HCT116 (cell line): ENCODE results near the gene HOTAIR. TPM values are rescaled to one million over a fixed set of nuclear protein-coding genes. Genes with fewer than 3 reads are reported as not detected.

Source experiments
- ATAC-seq: fragments of 200-7000 bp; cut with Tn5 transposase; 2 replicates; pipeline ENCODE4 v1.9.1; 2020; ENCODE audit warnings: mild to moderate bottlenecking, moderate library complexity
- BruUV-seq: library from RNA; stranded (reverse); fragments of 400-500 nt; replicated peaks from 2 replicates; lab custom pipeline; 2021; lab: Mats Ljungman, UMichigan
- CTCF ChIA-PET: fragments of 300-600 bp; sonication (Branson Sonifier 250); formaldehyde crosslinking; loops from one replicate; lab custom pipeline; 2021; ENCODE audit warnings: antibody characterized with exemption; lab: Charles Lee
- POLR2A ChIA-PET: fragments of 300-600, 350-600 bp; sonication (Branson Sonifier 250); formaldehyde crosslinking; loops from one replicate; lab custom pipeline; 2021; ENCODE audit warnings: antibody characterized with exemption; lab: Charles Lee
- RAD21 ChIA-PET, 2 experiments: fragments of 300-600 bp; sonication (Branson Sonifier 250); formaldehyde crosslinking; loops; one replicate each; lab custom pipeline; 2023; ENCODE audit warnings: low total read pairs in 2 of 2; ENCODE audit not compliant: uncharacterized antibody in 2 of 2, unreplicated experiment in 2 of 2, low non-redundant PET in 1 of 2; lab: Charles Lee
- DNase-seq: peaks from one replicate; pipeline ENCODE4 v3.0.0-alpha.2; 2010; ENCODE audit warnings: low read depth, low spot score
- H2AFZ ChIP-seq: fragments of 200-600 bp; shearing (Covaris generic), sonication (generic); 2 replicates; pipeline ENCODE4 v1.6.1; 2017; ENCODE audit warnings: low read depth, mixed run types, mixed read lengths, antibody characterized with exemption, low read length; ENCODE audit not compliant: poor library complexity, severe bottlenecking
- H3K27ac ChIP-seq: 2 replicates; pipeline ENCODE4 v1.5.1; 2012; ENCODE audit warnings: low read depth, low read length
- H3K27me3 ChIP-seq: fragments of 200-600 bp; sonication (generic); 2 replicates; pipeline ENCODE4 v1.6.1; 2016; ENCODE audit warnings: mixed run types, low read length, mixed read lengths; ENCODE audit not compliant: insufficient read depth
- H3K36me3 ChIP-seq, 2 experiments: fragments of 200-500 bp in 1 of 2; fragments of 200-600 bp in 1 of 2; sonication (Bioruptor generic) in 1 of 2; sonication (generic) in 1 of 2; 2 replicates each; pipeline versions ENCODE4 v1.5.1 to v1.6.1; 2014 to 2016; ENCODE audit warnings: low read length in 2 of 2, inconsistent platforms in 1 of 2, mixed read lengths in 1 of 2, mixed run types in 1 of 2; ENCODE audit not compliant: insufficient read depth in 2 of 2, control insufficient read depth in 1 of 2
- H3K4me1 ChIP-seq, 2 experiments: fragments of 200-600 bp in 1 of 2; sonication (generic) in 1 of 2; 2 replicates each; pipeline versions ENCODE4 v1.5.1 to v1.6.1; 2012 to 2017; ENCODE audit warnings: low read length in 2 of 2, inconsistent platforms in 1 of 2, mild to moderate bottlenecking in 1 of 2, mixed read lengths in 1 of 2, mixed run types in 1 of 2, moderate library complexity in 1 of 2; ENCODE audit not compliant: insufficient read depth in 2 of 2, control insufficient read depth in 1 of 2
- H3K4me2 ChIP-seq: fragments of 200-600 bp; sonication (generic); 2 replicates; pipeline ENCODE4 v1.6.1; 2017; ENCODE audit warnings: mixed run types, low read length, mixed read lengths
- H3K4me3 ChIP-seq, 2 experiments: fragments of 200-600 bp in 1 of 2; sonication (generic) in 1 of 2; replicated peaks in 1 of 2; 2 replicates each; pipeline ENCODE4 v1.5.1; 2011 to 2016; ENCODE audit warnings: low read length in 2 of 2, control low read depth in 1 of 2, low read depth in 1 of 2, mild to moderate bottlenecking in 1 of 2, mixed read lengths in 1 of 2, mixed run types in 1 of 2
- H3K79me2 ChIP-seq: fragments of 200-600 bp; sonication (generic); 2 replicates; pipeline ENCODE4 v1.6.1; 2017; ENCODE audit warnings: mild to moderate bottlenecking, mixed run types, low read length, moderate library complexity, mixed read lengths; ENCODE audit not compliant: insufficient read depth
- H3K9ac ChIP-seq: fragments of 200-600 bp; sonication (generic); 2 replicates; pipeline ENCODE4 v1.6.1; 2016; ENCODE audit warnings: low read length, mixed read lengths
- H3K9me2 ChIP-seq: fragments of 200-600 bp; sonication (generic), shearing (Covaris generic); 2 replicates; pipeline ENCODE4 v1.6.1; 2017; ENCODE audit warnings: mixed run types, mild to moderate bottlenecking, moderate library complexity; ENCODE audit not compliant: insufficient read depth
- H3K9me3 ChIP-seq, 2 experiments: fragments of 200-500 bp in 1 of 2; fragments of 200-600 bp in 1 of 2; sonication (Bioruptor generic) in 1 of 2; sonication (generic) in 1 of 2; 2 replicates each; pipeline ENCODE4 v1.6.1; 2014 to 2017; ENCODE audit warnings: low read length in 2 of 2, mixed read lengths in 2 of 2, inconsistent platforms in 1 of 2, low read depth in 1 of 2, mild to moderate bottlenecking in 1 of 2, mixed run types in 1 of 2, moderate library complexity in 1 of 2; ENCODE audit not compliant: control insufficient read depth in 1 of 2, insufficient read depth in 1 of 2
- H4K20me1 ChIP-seq: fragments of 200-600 bp; sonication (generic), shearing (Covaris generic); 2 replicates; pipeline ENCODE4 v1.6.1; 2017; ENCODE audit warnings: mixed run types, mild to moderate bottlenecking, moderate library complexity; ENCODE audit not compliant: insufficient read depth
- CBX3 ChIP-seq: IDR thresholded peaks from 2 replicates; pipeline ENCODE4 v1.6.1; 2012; ENCODE audit warnings: low read depth
- CEBPB ChIP-seq: IDR thresholded peaks from 2 replicates; pipeline ENCODE4 v1.6.1; 2012; ENCODE audit warnings: low read depth
- EGR1 ChIP-seq: IDR thresholded peaks from 2 replicates; pipeline ENCODE4 v1.6.1; 2012; ENCODE audit warnings: low read depth
- ELF1 ChIP-seq: IDR thresholded peaks from 2 replicates; pipeline ENCODE4 v1.6.1; 2012; ENCODE audit warnings: low read depth, borderline replicate concordance
- EZH2 ChIP-seq: fragments of 200-600 bp; sonication (generic); IDR thresholded peaks from 2 replicates; pipeline ENCODE4 v1.6.1; 2017; ENCODE audit warnings: antibody characterized with exemption, mixed run types
- SIN3A ChIP-seq: IDR thresholded peaks from 2 replicates; pipeline ENCODE4 v1.6.1; 2012; ENCODE audit warnings: low read depth
- YY1 ChIP-seq: IDR thresholded peaks from 2 replicates; pipeline ENCODE4 v1.6.1; 2011; ENCODE audit warnings: low read length, low read depth, moderate library complexity, mild to moderate bottlenecking; ENCODE audit not compliant: insufficient replicate concordance; ENCODE audit errors: extremely low read depth
- ZFX ChIP-seq: fragments of 450-650 bp; IDR thresholded peaks from 2 replicates; pipeline ENCODE4 v1.6.1; 2017
- ZNF274 ChIP-seq: fragments of 200-500 bp; sonication (Bioruptor generic); IDR thresholded peaks from 2 replicates; pipeline ENCODE4 v1.6.1; 2014; ENCODE audit warnings: mild to moderate bottlenecking, low read depth, low read length, inconsistent platforms
- intact Hi-C: fragments of 100-400 bp; cut with micrococcal nuclease; formaldehyde crosslinking; loops from 2 replicates; pipeline ENCODE4 v1.10.0; 2022
- total RNA-seq: library from RNA; stranded (reverse); gene quantifications from one replicate; pipeline ENCODE4 v1.2.1, GENCODE V29; 2021; ENCODE audit not compliant: unreplicated experiment
- TF ChIP-seq, protein P1 (sequence below): IDR thresholded peaks from 2 replicates; pipeline ENCODE4 v1.6.1; 2012
- TF ChIP-seq, protein P2 (sequence below): IDR thresholded peaks from 2 replicates; pipeline ENCODE4 v1.6.1; 2011; ENCODE audit warnings: mild to moderate bottlenecking, low read length, moderate library complexity; ENCODE audit not compliant: insufficient replicate concordance; ENCODE audit errors: extremely low read depth

HOTAIR gene
- total RNA-seq, 1 experiment from 2014 or later: 0.25 TPM

DNA sequence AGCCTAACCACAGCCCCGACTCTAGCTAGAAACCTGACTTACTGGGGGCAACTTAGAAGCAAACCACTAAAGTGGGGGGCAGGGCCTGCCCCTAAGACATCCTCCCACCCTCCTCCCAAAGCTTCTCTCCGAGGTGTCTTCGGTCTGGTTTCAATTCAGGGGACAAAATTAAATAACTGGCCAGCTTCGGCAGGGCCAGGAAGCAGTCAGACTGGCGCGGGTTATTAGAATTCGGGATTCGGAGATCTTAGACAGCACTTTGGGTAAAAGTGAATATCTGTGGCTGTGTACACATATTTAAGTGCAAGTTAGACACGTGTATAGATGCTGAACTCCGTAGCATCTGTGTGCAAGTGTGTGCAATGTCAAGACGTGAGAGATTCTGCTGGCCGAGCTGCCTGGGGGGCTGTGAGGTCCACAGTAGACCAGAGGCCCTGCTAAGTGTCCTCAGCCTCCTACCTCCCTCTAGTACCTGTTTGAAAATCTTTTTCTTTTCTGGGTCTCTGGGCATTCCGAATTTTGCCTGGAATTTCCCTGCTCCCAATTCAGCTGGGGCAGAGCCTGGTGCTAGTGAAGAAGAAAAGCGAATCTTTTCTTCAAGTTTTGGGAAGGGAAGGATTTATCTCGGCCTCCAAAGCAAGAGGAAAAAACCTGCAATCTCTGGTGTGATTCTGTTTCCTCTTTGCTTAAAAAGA lies 6.2 kb upstream of the HOTAIR start:
- no peak overlapping the region for H3K27ac ChIP-seq

More for the DNA sequence above, 6.2 kb upstream of the HOTAIR start:
- H2AFZ ChIP-seq: no peak overlapping the region
- ChIA-PET POLR2A (no interaction called here), CTCF (no interaction called here), RAD21 (no interaction called here)
- H3K9me3 ChIP-seq: no peaks in the 10 kb centered on the region
- H3K9ac ChIP-seq: no peak overlapping the region
- TF ChIP-seq, protein P1, sequence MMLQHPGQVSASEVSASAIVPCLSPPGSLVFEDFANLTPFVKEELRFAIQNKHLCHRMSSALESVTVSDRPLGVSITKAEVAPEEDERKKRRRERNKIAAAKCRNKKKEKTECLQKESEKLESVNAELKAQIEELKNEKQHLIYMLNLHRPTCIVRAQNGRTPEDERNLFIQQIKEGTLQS: no peak
- no peak for TF ChIP-seq ELF1
- TF ChIP-seq, protein P2, sequence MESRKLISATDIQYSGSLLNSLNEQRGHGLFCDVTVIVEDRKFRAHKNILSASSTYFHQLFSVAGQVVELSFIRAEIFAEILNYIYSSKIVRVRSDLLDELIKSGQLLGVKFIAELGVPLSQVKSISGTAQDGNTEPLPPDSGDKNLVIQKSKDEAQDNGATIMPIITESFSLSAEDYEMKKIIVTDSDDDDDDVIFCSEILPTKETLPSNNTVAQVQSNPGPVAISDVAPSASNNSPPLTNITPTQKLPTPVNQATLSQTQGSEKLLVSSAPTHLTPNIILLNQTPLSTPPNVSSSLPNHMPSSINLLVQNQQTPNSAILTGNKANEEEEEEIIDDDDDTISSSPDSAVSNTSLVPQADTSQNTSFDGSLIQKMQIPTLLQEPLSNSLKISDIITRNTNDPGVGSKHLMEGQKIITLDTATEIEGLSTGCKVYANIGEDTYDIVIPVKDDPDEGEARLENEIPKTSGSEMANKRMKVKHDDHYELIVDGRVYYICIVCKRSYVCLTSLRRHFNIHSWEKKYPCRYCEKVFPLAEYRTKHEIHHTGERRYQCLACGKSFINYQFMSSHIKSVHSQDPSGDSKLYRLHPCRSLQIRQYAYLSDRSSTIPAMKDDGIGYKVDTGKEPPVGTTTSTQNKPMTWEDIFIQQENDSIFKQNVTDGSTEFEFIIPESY: no peak
- no peak for TF ChIP-seq CBX3
- TF ChIP-seq ZFX: no peak
- no peak for TF ChIP-seq CEBPB
- TF ChIP-seq SIN3A: no peak
- no peak for TF ChIP-seq EGR1
- TF ChIP-seq YY1: no peak
- no peak for TF ChIP-seq EZH2
- TF ChIP-seq ZNF274: no peak
- no peak overlapping the region for H3K4me2 ChIP-seq
- no peaks in the 10 kb centered on the region for H3K27me3 ChIP-seq
- H3K4me3 ChIP-seq: no peak overlapping the region
- intact Hi-C loops: no loop called here
- no TSS peak for BruUV-seq
- DNase-seq (no peak), ATAC-seq (no peak)
- H3K79me2 ChIP-seq: no peaks in the 10 kb centered on the region
- no peaks in the 10 kb centered on the region for H4K20me1 ChIP-seq
- H3K36me3 ChIP-seq: no peaks in the 10 kb centered on the region
- no peaks in the 10 kb centered on the region for H3K9me2 ChIP-seq
- peaks cover 0 to 6% of the 10 kb centered on the region in 2 experiments; a peak in 2 of 4 replicates for H3K4me1 ChIP-seq
